ENCODE results near the gene TMPRSS9. TPM values are rescaled to one million over a fixed set of nuclear protein-coding genes. Genes with fewer than 3 reads are reported as not detected.

TMPRSS9 gene
- total RNA-seq, 1 experiment from 2014 or later = not detected

DNA sequence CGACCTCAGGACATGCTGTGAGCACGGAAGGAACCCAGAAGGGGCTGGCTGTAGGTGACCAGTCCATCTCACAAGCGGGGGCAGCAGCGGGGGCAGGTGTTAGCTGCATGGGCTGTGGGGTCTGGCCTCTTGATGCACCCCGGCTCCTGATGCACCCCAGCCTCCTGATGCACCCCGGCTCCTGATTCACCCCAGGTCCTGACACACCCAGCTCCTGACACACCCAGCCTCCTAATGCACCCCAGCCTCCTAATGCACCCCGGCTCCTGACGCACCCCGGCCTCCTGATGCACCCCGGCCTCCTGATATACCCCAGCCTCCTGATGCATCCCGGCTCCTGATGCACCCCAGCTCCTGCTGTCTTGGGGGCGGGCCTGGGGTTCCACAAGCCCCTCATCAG lies 39.1 kb upstream of the TMPRSS9 start:
- ChIA-PET POLR2A (ENCODE audit: unreplicated experiment) (no interaction called here), CTCF (no interaction called here)
- no TSS peak for BruUV-seq (replicated peaks)
- DNase-seq (no peak), ATAC-seq (no peak)
- intact Hi-C loops (cut with micrococcal nuclease) = no loop called here
- no peaks in the 10 kb centered on the region; the same call in 1 of the 2 replicates for H3K36me3 ChIP-seq (ENCODE audit: low read depth, low read length)
- H3K4me3 ChIP-seq (ENCODE audit: low read length) = no peak overlapping the region
- no peak overlapping the region for H3K27ac ChIP-seq (ENCODE audit: low read length)
- no peaks in the 10 kb centered on the region for H3K9me3 ChIP-seq (ENCODE audit: low read length)
- H2AFZ ChIP-seq (ENCODE audit: low read length) = no peak overlapping the region
- no peaks in the 10 kb centered on the region for H3K9me2 ChIP-seq (replicated peaks; ENCODE audit: low read length)
- no peaks in the 10 kb centered on the region for H3F3A ChIP-seq (ENCODE audit: low read length, unreplicated experiment)
- peaks cover 5% of the 10 kb centered on the region; the same call in 1 of the 2 replicates for H3K79me2 ChIP-seq (ENCODE audit: low read length)
- H3K4me2 ChIP-seq (ENCODE audit: low read length) = no peak overlapping the region
- TF ChIP-seq EZH2 (IDR thresholded peaks at IDR 0.05; ENCODE audit: low read length, unreplicated experiment) (no peak), EZH2phosphoT487 (IDR thresholded peaks at IDR 0.05; ENCODE audit: borderline replicate concordance, low read length) (no peak)
- TF ChIP-seq, protein P1, sequence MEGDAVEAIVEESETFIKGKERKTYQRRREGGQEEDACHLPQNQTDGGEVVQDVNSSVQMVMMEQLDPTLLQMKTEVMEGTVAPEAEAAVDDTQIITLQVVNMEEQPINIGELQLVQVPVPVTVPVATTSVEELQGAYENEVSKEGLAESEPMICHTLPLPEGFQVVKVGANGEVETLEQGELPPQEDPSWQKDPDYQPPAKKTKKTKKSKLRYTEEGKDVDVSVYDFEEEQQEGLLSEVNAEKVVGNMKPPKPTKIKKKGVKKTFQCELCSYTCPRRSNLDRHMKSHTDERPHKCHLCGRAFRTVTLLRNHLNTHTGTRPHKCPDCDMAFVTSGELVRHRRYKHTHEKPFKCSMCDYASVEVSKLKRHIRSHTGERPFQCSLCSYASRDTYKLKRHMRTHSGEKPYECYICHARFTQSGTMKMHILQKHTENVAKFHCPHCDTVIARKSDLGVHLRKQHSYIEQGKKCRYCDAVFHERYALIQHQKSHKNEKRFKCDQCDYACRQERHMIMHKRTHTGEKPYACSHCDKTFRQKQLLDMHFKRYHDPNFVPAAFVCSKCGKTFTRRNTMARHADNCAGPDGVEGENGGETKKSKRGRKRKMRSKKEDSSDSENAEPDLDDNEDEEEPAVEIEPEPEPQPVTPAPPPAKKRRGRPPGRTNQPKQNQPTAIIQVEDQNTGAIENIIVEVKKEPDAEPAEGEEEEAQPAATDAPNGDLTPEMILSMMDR (conservative IDR thresholded peaks at IDR 0.05; ENCODE audit: low read depth, low read length) = no peak
- H3K9ac ChIP-seq (ENCODE audit: low read length) = no peak overlapping the region
- H4K20me1 ChIP-seq (ENCODE audit: low read length) = no peaks in the 10 kb centered on the region
- no peaks in the 10 kb centered on the region for H3K27me3 ChIP-seq (ENCODE audit: low read length)
- H3K4me1 ChIP-seq (ENCODE audit: insufficient read depth, low read length) = no peaks in the 10 kb centered on the region

DNA sequence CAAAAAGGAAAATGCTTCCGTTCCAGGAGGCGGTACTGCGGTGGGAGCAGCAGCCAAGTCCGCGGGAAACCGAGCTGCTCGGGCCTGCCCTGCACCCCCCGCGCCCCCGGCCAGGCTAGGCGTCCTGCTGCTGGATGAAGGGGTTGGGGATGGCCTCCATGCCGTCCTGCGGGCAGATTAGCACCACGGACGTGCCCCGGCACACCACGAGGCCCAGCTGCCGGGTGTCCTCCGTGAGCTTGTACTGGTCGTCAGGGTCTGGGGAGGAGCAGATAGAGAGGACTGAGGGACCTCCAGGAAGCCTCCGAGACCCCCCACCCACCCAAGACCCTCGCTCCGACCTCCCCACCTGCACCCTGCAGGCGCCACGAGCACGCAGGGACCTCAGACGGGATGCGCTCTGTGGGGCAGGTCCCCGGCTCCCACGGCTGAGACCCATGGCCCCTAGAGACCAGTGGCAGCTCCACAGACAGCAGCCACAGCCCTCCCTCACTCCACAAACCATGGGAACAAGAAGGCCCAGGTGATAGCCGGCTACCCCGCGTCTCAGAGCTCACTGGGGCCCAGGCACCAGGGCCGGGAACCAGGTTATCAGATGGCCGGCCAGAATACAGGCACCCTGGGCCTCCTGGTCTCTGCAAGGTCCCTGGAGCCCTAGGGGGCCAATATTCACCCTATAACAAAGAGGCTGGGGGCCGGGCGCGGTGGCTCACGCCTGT lies 38.3 kb upstream of the TMPRSS9 start:
- ATAC-seq (no peak), DNase-seq (no peak)
- Histone ChIP-seq H3K4me2 (ENCODE audit: low read length) (no peak overlapping the region), H3K27ac (ENCODE audit: low read length) (no peak overlapping the region), H3K4me3 (ENCODE audit: low read length) (no peak overlapping the region), H3F3A (ENCODE audit: low read length, unreplicated experiment) (no peaks in the 10 kb centered on the region), H3K9ac (ENCODE audit: low read length) (no peak overlapping the region), H3K4me1 (ENCODE audit: insufficient read depth, low read length) (no peaks in the 10 kb centered on the region), H3K79me2 (ENCODE audit: low read length) (peaks cover 12% of the 10 kb centered on the region), H4K20me1 (ENCODE audit: low read length) (no peaks in the 10 kb centered on the region), H3K9me3 (ENCODE audit: low read length) (no peaks in the 10 kb centered on the region), H3K27me3 (ENCODE audit: low read length) (no peaks in the 10 kb centered on the region), H2AFZ (ENCODE audit: low read length) (no peak overlapping the region), H3K9me2 (replicated peaks; ENCODE audit: low read length) (no peaks in the 10 kb centered on the region), H3K36me3 (ENCODE audit: low read depth, low read length) (no peaks in the 10 kb centered on the region; the same call in 1 of the 2 replicates)
- CTCF ChIA-PET = interaction anchor here (0.5 kb wide), 1 partner anchor 254 kb away, joined by 3 read pairs; no protein-coding TSS in a partner anchor
- BruUV-seq (replicated peaks) = no TSS peak
- POLR2A ChIA-PET (ENCODE audit: unreplicated experiment) = no interaction called here
- TF ChIP-seq EZH2phosphoT487 (IDR thresholded peaks at IDR 0.05; ENCODE audit: borderline replicate concordance, low read length) (no peak), EZH2 (IDR thresholded peaks at IDR 0.05; ENCODE audit: low read length, unreplicated experiment) (no peak)
- TF ChIP-seq, protein P1 (conservative IDR thresholded peaks at IDR 0.05; ENCODE audit: low read depth, low read length) = no peak
- intact Hi-C loops (cut with micrococcal nuclease) = no loop called here

DNA sequence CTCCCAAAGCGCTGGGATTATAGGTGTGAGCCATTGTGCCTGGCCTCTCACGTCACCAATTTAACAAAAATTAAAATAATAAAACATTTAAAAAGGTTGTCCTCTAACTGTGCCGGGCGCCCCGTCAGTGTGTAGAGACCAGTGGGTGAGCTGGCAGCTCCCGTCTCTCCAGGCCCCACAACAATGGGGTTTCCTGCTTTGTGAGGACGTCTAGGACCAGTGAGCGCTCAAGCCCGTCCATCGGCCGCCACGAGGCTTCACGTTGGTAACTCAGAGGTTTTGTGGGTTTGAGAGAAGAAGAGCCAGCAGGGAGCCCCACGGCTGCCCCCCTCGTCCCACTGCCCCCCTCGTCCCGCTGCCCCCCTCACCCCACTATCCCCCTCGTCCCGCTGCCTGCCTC lies 36.4 kb upstream of the TMPRSS9 start:
- ATAC-seq (no peak), DNase-seq (no peak)
- Histone ChIP-seq H3K9ac (ENCODE audit: low read length) (no peak overlapping the region), H3K79me2 (ENCODE audit: low read length) (peaks cover 32% of the 10 kb centered on the region), H2AFZ (ENCODE audit: low read length) (no peak overlapping the region), H3K9me2 (replicated peaks; ENCODE audit: low read length) (no peaks in the 10 kb centered on the region), H4K20me1 (ENCODE audit: low read length) (no peaks in the 10 kb centered on the region), H3F3A (ENCODE audit: low read length, unreplicated experiment) (no peaks in the 10 kb centered on the region), H3K27ac (ENCODE audit: low read length) (no peak overlapping the region), H3K27me3 (ENCODE audit: low read length) (no peaks in the 10 kb centered on the region), H3K9me3 (ENCODE audit: low read length) (no peaks in the 10 kb centered on the region), H3K4me2 (ENCODE audit: low read length) (no peak overlapping the region), H3K4me3 (ENCODE audit: low read length) (no peak overlapping the region), H3K4me1 (ENCODE audit: insufficient read depth, low read length) (0 out of 2 replicates have a peak, but pooled peaks cover 4% of the 10 kb centered on the region), H3K36me3 (ENCODE audit: low read depth, low read length) (no peaks in the 10 kb centered on the region; the same call in 1 of the 2 replicates)
- ChIA-PET POLR2A (ENCODE audit: unreplicated experiment) (no interaction called here), CTCF (interaction anchor here (0.6 kb wide), 1 partner anchor 7 kb away, joined by 3 read pairs; no protein-coding TSS in a partner anchor)
- no TSS peak for BruUV-seq (replicated peaks)
- no peak for TF ChIP-seq EZH2 (IDR thresholded peaks at IDR 0.05; ENCODE audit: low read length, unreplicated experiment)
- no peak for TF ChIP-seq EZH2phosphoT487 (IDR thresholded peaks at IDR 0.05; ENCODE audit: borderline replicate concordance, low read length)
- TF ChIP-seq, protein P1 (conservative IDR thresholded peaks at IDR 0.05; ENCODE audit: low read depth, low read length) = no peak
- intact Hi-C loops (cut with micrococcal nuclease) = no loop called here

All from PC-3 (cell line).